ENCODE results near the gene C19orf38. TPM values are rescaled to one million over a fixed set of nuclear protein-coding genes. Genes with fewer than 3 reads are reported as not detected.

C19orf38 gene
- total and polyA plus RNA-seq, 12 donors: 0.27 to 4.0 (median 0.64) TPM; not detected in 1

- peak overlapping the region in 4 of 10 donors; percentile 19 to 78 (median 50) for H3K27ac ChIP-seq
- no peaks in the 10 kb centered on the region for H3K27me3 ChIP-seq
- WGBS, 2 donors: 70 to 81% methylated on average over 9 to 10 of the region's 10 CpGs
- ATAC-seq (peak in 6 of 8 donors; percentile 4 to 46 (median 19)), DNase-seq (no peak)
- H3K4me3 ChIP-seq: no peak overlapping the region
- TF ChIP-seq CTCF (IDR thresholded peaks at IDR 0.05): no peak
- peaks cover 0 to 51% (median 23%) of the 10 kb centered on the region in 9 donors for H3K4me1 ChIP-seq
- intact Hi-C loops (cut with DNase I): no loop called here
- no peaks in the 10 kb centered on the region for H3K36me3 ChIP-seq
- H3K9me3 ChIP-seq: peaks cover 0 to 11% (median 3%) of the 10 kb centered on the region in 11 donors
Measured at GRCh38 chr19:10898633-10899032, 50.4 kb downstream of the C19orf38 start.

- Histone ChIP-seq H3K4me1 (peaks cover 0 to 46% (median 21%) of the 10 kb centered on the region in 9 donors), H3K27me3 (no peaks in the 10 kb centered on the region), H3K4me3 (no peak overlapping the region), H3K9me3 (peaks cover 0 to 11% (median 3%) of the 10 kb centered on the region in 11 donors), H3K27ac (peak overlapping the region in 9 of 10 donors; percentile 12 to 78 (median 52)), H3K36me3 (peaks cover 0 to 2% (median 0%) of the 10 kb centered on the region in 9 donors)
- WGBS, 2 donors: 49 to 54% methylated on average over 10 of the region's 10 CpGs
- peak; percentile 54 to 72 for DNase-seq
- no peak for TF ChIP-seq CTCF (IDR thresholded peaks at IDR 0.05)
- ATAC-seq: peak; percentile 68 to 86 (median 83)
- intact Hi-C loops (cut with DNase I): no loop called here
Measured at GRCh38 chr19:10899151-10899653, 51.0 kb downstream of the C19orf38 start.

DNA sequence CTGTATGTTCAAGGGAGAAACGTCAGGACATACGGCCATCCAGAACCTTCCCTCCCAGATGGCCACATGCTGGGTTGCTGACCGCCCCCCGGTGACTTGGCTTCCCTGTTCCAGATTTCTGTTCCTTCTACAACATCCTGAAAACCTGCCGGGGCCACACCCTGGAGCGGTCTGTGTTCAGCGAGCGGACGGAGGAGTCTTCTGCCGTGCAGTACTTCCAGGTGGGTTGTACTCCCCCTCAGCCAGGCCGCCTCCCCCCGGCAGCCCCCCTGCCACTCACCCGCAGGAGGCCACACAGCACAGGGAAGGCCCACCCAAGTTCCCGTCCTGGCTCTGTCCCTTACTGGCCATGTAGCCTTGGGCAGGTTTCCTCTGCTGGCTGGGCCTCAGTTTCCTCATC lies 59.7 kb downstream of the C19orf38 start:
- intact Hi-C loops (cut with DNase I): no loop called here
- DNase-seq: no peak
- no peak overlapping the region for H3K27ac ChIP-seq
- peaks cover 0 to 69% (median 40%) of the 10 kb centered on the region in 9 donors for H3K36me3 ChIP-seq
- H3K4me3 ChIP-seq: no peak overlapping the region
- H3K9me3 ChIP-seq: peaks cover 0 to 6% (median 1%) of the 10 kb centered on the region in 11 donors
- WGBS, 2 donors: 89 to 91% methylated on average over 14 of the region's 14 CpGs
- no peak for TF ChIP-seq CTCF (IDR thresholded peaks at IDR 0.05)
- no peaks in the 10 kb centered on the region for H3K27me3 ChIP-seq
- ATAC-seq: no peak
- H3K4me1 ChIP-seq: no peaks in the 10 kb centered on the region

- no peaks in the 10 kb centered on the region for H3K4me1 ChIP-seq
- no peak overlapping the region for H3K4me3 ChIP-seq
- H3K27ac ChIP-seq: no peak overlapping the region
- 91 to 94% methylated on average over 17 of the region's 17 CpGs for WGBS, 2 donors
- peaks cover 0 to 74% (median 40%) of the 10 kb centered on the region in 9 donors for H3K36me3 ChIP-seq
- intact Hi-C loops (cut with DNase I): no loop called here
- no peak for TF ChIP-seq CTCF (IDR thresholded peaks at IDR 0.05)
- DNase-seq (no peak), ATAC-seq (no peak)
- H3K9me3 ChIP-seq: peaks cover 0 to under 1% (median 0%) of the 10 kb centered on the region in 11 donors
- no peaks in the 10 kb centered on the region for H3K27me3 ChIP-seq
Measured at GRCh38 chr19:10908380-10908960, 60.3 kb downstream of the C19orf38 start.
